GM19397 (cell line): ENCODE results near the gene TMEM109.

ENCODE experiments used
- ATAC-seq: cut with Tn5 transposase; IDR thresholded peaks from one replicate; pipeline ENCODE4 v1.9.1; 2021; ENCODE audit warnings: mild to moderate bottlenecking, moderate library complexity; ENCODE audit not compliant: unreplicated experiment

TMEM109 gene

DNA sequence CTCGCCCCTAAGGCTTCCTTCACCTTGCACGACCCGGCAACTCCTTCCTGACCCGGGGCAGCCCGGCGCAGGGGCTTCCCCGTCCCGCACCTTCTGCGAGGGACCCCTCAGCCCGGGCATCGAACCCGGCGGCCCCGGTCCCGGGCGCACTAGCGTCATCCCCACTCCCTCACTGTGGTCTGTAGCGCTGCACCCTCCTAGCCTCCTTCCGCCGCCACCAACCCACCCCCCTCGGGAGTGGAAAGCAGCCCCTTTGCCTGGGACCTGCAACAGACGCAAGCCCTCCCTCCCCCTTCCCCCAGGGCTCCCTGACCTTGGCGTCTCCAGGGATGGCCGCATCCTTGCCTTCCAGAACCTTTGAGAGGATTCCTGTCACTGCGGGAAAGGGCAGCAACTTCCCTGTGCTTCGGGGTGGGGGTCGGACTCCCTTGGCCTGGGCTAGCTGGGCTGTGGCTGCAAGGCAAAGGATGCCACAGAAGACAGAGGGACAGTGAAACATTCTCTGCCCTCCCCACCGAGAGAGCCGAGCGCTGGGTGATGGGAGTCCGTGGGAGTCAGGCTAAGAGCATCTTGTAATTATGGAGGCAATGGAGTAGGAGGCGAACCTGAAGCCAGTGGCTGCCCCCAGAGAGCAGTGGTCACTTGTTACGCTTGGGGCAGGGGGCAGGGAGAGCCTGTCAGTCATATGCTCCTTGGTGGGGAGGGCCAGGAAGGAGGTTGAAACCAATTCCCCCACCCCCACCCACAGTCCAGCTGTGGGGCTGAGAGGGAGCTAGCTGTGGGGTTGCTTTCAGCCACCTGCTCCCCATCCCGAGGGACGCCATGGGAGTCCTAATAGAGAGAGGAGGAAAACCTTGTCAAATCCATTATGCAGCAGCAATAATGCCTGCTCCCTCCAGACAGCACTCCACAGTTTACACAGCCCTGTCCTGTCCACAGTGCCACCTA lies 11.2 kb downstream of the TMEM109 start:
- peak; percentile 12 for ATAC-seq

DNA sequence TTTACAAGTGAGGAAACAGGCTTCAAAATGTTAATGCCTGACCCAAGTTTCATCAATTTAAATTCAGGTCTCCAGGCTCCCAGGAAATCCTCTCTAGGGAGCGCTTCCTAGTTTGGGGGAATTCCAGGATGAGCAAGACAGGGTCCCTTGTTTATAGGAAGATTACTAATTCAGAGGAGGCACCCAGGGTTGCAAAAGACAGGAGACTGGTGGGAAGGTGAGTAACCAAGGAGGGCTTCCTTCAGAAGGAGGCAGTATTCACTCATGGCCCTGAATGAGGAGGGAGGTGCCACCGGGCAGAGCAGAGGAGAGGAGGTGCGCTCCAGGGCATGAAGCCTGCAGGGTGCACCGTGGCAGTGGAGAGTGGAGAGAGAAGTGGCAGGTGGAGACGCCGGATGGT lies 11.9 kb downstream of the TMEM109 start:
- ATAC-seq, result no peak

DNA sequence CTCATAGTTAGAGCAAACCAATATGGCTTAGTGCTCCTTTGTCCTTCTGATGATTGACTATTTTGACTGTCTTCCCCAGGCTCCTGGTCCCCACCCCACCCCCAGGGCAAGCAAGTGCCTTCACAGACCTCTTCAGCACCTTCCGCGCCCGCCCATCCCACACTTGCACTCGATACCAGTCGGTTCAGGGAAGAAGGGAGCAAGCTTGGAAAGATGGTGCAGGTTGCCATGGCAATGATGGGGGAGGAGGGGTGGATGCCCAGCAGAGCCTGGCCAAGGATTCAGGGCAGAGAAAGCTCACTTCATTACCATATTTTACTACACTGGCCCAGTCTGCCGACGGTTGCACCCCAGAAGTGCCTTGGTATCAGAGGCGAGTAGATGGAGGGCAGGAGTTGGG lies 12.5 kb downstream of the TMEM109 start:
- no peak for ATAC-seq

DNA sequence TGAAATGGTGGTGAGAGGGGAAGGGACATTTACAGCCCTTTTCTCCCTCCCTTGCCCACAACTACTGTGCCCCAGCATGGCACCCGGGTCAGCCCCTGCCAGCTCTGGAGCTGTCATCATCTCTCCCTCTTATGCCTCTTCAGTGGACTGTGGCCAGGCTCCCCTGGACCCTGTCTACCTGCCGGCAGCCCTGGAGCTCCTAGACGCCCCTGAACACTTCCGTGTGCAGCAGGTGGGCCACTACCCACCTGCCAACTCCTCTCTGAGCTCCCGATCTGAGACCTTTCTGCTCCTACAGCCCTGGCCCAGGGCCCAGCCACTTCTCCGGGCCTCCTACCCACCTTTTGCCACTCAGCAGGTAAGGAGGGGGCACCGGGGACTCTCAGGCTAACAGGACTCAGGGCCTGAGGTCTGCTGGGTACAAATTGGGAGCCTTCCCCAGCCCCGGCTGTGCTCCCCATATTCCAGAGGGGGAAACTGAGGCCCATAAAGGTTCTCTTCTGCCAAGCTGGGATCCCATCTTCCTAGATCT lies 13.2 kb downstream of the TMEM109 start:
- ATAC-seq, result no peak

DNA sequence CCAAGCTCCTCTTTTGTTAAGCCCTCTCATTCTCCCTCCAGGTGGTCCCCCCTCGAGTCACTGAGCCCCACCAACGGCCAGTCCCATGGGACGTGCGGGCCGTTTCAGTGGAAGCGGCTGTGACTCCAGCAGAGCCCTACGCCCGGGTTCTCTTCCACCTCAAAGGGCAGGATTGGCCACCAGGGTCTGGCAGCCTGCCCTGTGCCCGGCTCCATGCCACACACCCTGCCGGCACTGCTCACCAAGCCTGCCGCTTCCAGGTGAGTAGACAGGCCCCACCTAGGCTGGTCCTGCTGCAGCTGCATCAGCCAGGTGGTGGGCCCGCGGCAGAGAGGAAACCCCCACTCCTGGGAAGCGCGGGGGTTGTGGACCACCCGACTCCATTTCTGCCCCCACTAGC lies 13.6 kb downstream of the TMEM109 start:
- ATAC-seq, result no peak

DNA sequence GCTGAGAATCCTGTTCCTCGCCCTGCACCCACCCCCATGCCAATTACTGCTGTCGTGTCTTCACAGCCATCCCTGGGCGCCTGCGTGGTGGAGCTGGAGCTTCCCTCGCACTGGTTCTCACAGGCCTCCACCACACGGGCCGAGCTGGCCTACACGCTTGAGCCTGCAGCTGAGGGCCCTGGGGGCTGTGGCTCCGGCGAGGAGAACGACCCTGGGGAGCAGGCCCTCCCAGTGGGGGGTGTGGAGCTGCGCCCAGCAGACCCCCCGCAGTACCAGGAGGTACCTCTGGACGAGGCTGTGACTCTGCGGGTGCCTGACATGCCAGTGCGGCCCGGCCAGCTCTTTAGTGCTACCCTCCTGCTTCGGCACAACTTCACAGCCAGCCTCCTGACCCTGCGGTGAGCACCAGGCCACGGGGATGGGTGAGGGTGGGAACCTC lies 14.6 kb downstream of the TMEM109 start:
- ATAC-seq, result no peak

DNA sequence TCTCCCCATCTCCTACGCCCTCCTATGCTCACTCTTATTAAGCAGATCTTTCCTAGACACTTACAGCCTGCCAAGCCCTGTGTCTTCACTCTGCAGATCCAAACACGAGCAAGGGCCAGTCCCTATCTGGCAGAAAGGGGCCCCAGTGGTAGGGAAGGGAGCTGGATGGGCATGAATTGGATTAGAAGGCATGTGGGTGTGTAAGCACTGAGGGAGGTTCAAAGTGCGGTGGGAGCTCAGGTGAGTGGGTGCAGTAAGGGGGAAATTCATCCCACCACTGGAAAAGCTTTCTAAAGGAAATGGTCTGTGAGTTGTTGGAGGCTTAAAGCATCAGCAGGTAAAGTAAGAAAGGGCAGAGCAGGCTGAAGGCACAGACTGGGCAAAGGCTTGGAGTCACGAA lies 15.8 kb downstream of the TMEM109 start:
- ATAC-seq, result no peak

DNA sequence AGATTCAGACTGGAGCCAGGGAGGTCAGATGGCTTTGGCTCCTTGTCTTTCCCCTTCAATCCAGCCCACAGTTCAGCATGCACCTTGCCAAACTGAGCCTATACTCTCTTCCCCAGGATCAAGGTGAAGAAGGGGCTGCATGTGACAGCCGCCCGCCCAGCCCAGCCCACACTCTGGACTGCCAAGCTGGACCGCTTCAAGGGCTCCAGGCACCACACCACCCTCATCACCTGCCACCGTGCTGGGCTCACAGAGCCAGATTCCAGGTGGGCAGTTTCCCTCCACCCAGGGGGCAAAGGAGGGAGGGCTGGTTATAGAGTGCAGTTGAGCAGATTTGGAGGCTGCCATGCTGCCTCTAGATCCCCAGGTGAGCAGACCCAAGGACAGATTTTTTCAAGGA lies 16.4 kb downstream of the TMEM109 start:
- no peak for ATAC-seq

DNA sequence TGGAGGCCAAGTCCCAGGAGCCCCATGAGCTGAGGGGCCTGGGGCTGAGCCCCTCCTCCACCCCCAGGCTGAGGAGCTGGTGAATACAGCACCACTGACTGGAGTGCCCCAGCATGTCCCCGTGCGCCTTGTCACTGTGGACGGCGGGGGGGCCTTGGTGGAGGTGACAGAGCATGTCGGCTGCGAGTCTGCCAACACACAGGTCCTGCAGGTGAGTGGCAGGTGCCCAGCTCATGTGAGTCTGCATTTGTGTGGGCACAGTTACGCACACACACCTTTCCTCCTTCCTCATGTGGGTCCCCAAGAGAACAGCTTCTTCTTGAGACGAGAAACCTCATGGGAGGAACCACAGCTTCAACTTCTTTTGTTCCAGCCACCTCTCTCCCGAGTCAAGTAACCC lies 18.0 kb downstream of the TMEM109 start:
- ATAC-seq, result no peak

DNA sequence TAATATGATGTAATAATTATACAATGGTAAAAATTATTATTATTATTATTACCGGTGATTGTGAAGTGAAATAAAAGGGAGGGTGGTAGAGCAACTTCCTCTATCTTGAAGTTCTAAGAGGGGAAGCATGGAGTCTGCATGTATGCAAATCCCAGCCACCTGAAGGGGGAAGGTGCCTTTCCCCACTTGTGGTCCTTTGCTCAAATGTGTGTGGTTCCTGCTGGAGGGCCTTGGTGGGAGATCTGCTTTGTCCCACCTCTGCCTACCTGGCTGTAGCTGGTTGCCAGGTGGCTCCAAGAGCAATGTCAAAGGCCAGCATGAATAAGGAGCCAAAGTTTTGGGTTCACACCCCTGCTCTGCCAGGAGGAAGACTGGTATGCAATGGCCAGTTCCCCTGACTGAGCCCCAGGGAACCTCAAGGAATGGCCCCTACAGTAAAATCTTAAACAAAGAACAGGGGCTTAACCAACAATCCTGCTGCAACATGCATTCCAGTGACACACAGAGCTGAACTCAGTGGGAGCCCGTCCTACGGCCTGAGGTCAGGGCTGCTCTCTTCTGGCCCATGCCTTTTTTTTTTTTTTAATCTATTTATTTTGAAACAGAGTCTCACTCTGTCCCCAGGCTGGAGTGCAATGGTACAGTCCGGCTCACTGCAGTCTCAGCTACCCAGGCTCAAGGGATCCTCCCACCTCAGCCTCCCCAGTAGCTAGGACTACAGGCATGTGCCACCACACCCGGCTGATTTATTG lies 18.8 kb downstream of the TMEM109 start:
- no peak for ATAC-seq

DNA sequence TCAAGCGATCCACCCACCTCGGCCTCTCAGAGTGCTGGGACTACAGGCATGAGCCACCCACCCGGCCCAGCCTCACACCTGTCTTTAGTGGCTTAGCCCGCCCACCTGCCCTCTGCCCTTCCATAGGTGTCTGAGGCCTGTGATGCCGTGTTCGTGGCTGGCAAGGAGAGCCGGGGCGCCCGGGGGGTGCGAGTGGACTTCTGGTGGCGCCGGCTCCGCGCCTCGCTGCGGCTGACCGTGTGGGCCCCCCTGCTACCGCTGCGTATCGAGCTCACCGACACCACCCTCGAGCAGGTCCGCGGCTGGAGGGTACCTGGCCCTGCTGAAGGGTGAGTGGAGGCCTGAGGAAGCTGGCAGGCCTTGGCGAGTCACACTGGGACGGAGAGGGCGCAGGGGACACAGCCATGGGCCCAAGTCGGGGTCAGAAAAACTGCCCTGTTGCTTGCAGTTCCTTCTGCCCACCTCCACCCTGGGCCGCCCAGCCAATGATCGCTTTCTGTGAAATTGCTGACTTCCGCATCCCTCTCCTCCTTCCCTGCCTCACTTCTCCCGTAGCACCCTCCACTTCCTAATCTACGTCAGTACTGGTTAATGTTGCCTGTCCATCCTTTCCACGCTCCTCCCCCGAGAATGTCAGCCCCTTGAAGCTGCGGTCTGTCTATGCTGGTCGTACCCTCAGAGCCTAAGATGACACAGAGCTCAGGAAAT lies 19.6 kb downstream of the TMEM109 start:
- no peak for ATAC-seq

DNA sequence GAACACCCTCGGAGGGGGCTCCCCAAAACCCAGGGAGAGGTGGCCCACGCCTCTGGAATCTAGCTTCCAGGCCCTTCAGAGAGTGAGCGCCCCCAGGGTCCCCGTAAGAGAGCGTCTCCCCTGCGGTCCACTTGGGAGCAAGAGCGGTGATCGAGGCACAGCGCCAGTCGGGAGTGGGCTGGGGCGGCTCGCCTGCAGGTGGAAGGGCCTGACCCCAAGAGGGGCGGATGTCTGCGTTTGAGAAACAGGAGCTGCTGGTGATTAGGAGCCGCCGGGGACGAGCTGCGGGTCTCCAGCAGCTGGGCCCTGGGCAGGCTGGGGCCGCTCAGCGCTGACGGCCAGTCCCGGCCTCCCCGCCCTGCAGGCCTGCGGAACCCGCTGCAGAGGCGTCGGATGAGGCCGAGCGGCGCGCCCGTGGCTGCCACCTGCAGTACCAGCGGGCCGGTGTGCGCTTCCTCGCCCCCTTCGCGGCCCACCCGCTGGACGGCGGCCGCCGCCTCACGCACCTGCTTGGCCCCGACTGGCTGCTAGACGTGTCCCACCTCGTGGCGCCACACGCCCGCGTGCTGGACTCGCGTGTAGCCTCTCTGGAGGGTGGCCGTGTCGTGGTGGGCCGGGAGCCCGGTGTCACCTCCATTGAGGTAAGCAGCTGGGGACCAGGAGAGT lies 20.3 kb downstream of the TMEM109 start:
- ATAC-seq, result no peak

DNA sequence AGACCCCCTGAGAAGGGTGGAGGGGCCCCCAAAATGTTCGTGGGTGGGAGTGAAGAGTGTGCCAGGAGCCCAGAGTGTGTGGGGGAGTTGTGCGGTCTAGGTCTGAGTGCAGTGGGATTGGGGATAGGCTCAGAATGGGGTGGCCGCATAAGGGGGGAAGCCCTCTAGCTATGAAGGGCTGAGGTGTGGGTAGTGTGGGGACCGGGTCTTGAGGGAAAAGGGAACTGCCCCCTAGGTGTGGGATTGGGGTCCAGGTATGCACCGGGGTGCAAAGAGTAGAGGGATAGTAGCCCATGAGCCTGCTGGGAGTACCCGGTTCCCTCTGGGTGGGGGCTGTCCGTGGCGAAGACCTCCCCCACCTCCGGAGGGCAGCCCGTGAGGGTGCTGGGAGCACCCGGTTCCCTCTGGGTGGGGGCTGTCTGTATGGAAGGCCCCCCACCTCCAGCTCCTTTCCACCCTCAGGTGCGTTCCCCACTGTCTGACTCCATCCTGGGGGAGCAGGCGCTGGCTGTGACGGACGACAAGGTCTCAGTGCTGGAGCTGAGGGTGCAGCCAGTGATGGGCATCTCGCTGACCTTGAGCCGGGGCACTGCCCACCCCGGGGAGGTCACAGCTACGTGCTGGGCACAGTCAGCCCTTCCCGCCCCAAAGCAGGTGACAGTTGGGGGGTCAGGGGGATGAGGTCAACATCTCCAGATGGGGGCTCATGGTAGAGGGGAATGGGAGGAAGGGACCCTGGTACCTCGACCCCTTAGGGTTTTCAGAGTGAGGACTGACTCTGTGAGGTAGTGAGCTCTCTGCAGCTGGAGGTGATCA lies 21.0 kb downstream of the TMEM109 start:
- ATAC-seq, result no peak

DNA sequence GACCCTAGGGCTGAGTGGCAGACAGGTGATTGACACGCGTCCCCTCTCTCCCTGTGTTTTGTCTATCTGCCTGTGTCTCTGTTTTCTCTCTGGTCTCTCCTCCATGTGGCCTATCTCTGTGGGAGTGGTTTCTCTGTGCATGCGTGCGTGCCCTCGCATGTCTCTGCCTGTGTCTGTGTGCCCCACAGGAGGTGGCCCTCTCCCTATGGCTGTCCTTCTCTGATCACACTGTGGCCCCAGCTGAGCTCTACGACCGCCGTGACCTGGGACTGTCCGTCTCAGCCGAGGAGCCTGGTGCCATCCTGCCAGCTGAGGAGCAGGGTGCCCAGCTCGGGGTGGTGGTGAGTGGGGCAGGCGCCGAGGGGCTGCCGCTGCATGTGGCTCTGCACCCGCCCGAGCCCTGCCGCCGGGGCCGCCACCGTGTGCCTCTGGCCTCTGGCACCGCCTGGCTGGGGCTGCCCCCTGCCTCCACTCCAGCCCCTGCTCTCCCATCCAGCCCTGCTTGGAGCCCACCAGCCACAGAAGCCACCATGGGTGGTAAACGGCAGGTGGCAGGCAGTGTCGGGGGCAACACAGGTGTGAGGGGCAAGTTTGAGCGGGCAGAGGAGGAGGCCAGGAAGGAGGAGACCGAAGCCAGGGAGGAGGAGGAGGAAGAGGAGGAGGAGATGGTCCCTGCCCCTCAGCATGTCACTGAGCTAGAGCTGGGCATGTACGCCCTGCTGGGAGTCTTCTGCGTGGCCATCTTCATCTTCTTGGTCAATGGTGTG lies 21.9 kb downstream of the TMEM109 start:
- no peak for ATAC-seq

DNA sequence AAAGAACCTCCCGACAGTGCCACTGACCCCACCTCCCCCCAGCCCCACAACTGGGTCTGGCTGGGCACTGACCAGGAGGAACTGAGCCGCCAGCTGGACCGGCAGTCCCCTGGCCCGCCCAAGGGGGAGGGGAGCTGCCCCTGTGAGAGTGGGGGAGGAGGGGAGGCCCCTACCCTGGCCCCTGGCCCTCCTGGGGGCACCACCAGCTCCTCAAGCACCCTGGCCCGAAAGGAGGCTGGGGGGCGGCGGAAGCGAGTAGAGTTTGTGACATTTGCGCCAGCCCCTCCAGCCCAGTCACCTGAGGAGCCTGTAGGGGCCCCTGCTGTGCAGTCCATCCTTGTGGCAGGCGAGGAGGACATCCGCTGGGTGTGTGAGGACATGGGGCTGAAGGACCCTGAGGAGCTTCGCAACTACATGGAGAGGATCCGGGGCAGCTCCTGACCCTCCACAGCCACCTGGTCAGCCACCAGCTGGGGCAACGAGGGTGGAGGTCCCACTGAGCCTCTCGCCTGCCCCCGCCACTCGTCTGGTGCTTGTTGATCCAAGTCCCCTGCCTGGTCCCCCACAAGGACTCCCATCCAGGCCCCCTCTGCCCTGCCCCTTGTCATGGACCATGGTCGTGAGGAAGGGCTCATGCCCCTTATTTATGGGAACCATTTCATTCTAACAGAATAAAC lies 22.6 kb downstream of the TMEM109 start:
- ATAC-seq, result no peak

DNA sequence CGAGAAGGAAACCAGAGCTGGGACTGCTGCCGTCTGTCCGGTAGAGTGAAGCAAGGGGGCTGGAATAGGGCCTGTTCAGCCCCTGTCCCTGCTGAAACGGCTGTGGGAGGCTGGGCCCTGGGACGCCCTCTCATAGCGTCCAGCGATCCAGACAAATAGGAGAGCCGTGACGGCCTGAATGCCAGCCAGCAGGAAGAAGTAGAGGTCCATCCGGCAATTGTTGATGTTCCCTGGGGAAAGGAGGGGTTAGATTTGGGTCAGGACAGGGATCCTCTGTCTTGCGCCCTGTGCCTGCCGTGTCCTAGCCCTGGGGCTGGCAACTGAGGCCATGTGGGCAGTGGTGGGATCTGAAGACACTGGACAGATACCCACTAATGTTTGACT lies 23.2 kb downstream of the TMEM109 start:
- ATAC-seq, result no peak

DNA sequence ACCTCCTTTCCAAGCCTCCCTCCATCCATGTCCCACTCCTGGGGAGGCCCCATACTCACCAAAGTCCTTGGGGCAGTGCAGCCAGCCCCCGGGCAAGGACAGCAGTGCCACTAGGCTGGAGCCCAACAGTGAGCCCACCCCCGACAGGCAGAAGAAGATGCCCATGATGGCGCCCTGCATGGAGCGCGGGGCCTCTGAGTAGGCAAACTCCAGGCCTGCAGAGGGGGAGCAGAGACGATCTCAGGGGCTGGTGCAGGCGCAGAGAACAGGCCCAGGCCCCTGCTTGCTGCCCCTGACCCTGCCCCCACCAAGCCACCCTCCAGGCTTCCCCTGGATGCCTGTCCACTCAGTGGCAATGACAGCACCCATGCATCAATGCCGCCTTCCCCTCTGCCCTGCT lies 23.9 kb downstream of the TMEM109 start:
- no peak for ATAC-seq

DNA sequence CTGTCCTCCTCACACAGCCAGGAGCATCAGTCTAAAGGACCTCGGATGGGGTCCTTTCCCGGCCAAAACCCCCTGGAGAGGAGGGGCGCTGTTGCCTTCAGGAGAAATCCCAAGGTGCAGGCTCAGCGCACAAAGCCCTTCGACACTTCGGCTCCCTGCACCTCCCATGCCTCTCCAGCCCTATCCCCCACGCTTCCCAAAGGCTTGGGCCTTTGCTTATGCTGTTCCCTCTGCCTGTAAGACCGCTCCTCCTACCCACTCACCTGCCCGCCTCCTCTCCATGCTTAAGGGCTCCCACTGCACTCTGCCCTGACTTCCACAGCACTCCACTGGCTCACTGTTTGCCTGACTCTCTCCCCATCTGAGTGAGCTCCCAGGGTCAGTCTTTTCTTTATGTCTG lies 24.5 kb downstream of the TMEM109 start:
- ATAC-seq, result no peak

DNA sequence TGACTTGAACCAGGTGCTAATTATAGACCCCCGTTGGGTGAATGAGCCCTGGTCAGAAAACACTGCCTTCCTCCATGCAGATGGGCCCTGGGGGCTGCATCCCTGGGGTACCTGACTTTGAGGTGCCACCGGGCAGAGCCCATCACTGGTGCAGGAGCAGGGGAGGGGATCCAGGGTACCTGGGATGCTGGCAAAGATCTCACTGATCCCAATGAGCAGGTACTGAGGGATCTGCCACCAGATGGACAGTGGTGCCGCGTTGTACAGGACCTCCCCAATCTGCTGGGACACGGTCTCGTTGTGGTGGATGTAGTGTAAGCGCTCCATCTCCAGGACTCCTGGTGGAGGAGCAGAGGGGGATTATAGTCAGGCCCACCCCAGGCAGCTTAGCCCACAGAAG lies 25.3 kb downstream of the TMEM109 start:
- ATAC-seq, result no peak
